ENCODE measurements around the gene DENND4B.

Gene DENND4B

GRCh38 chr1:153945795-153946621 lies 510 bp downstream of the DENND4B start:
- DNase-seq, result peak; percentile 49

GRCh38 chr1:153945131-153945794 lies 1.3 kb downstream of the DENND4B start:
- DNase-seq, result no peak

- DNase-seq, result no peak
Observed at GRCh38 chr1:153944827-153945117, 1.7 kb downstream of the DENND4B start.

- DNase-seq, result no peak
Observed at GRCh38 chr1:153944005-153944826, 2.3 kb downstream of the DENND4B start.

GRCh38 chr1:153942766-153943549 lies 3.6 kb downstream of the DENND4B start:
- DNase-seq, result no peak

- DNase-seq, result no peak
Observed at GRCh38 chr1:153941826-153942725, 4.4 kb downstream of the DENND4B start.

GRCh38 chr1:153940756-153941155 lies 5.8 kb downstream of the DENND4B start:
- DNase-seq, result no peak

- no peak for DNase-seq
Observed at GRCh38 chr1:153939476-153939875, 7.0 kb downstream of the DENND4B start.

GRCh38 chr1:153938996-153939395 lies 7.5 kb downstream of the DENND4B start:
- DNase-seq, result no peak

- no peak for DNase-seq
Observed at GRCh38 chr1:153937331-153937730, 9.2 kb downstream of the DENND4B start.

GRCh38 chr1:153936011-153936802 lies 10.3 kb downstream of the DENND4B start:
- DNase-seq, result no peak

- DNase-seq, result no peak
Observed at GRCh38 chr1:153934746-153935145, 11.8 kb downstream of the DENND4B start.

GRCh38 chr1:153933955-153934354 lies 12.6 kb downstream of the DENND4B start:
- no peak for DNase-seq

- no peak for DNase-seq
Observed at GRCh38 chr1:153933430-153933829, 13.1 kb downstream of the DENND4B start.

GRCh38 chr1:153932156-153933131 lies 14.1 kb downstream of the DENND4B start:
- no peak for DNase-seq

- no peak for DNase-seq
Observed at GRCh38 chr1:153929981-153930948, 16.3 kb downstream of the DENND4B start.

GRCh38 chr1:153929426-153929825 lies 17.1 kb downstream of the DENND4B start:
- DNase-seq, result no peak

GRCh38 chr1:153928791-153929341 lies 17.7 kb downstream of the DENND4B start:
- no peak for DNase-seq

All from fibroblast of skin of scalp (primary cell).